Smooth muscle cell (in vitro differentiated cells): Measurements from ENCODE around the gene CACNA2D3. TPM values are rescaled to one million over a fixed set of nuclear protein-coding genes. Genes with fewer than 3 reads are reported as not detected.

ENCODE experiments used
- DNase-seq: peaks from one replicate; lab custom pipeline; 2025; ENCODE audit not compliant: unreplicated experiment; lab: John Stamatoyannopoulos, UW
- H2AFZ ChIP-seq: fragments of 200-600 bp; sonication (generic); 2 replicates; pipeline ENCODE4 v1.6.0; 2016; ENCODE audit warnings: antibody characterized with exemption, low read depth, mild to moderate bottlenecking
- H3F3A ChIP-seq: fragments of 200-600 bp; sonication (generic); 2 replicates; pipeline ENCODE4 v1.6.0; 2017; ENCODE audit warnings: antibody characterized with exemption, low read depth
- H3K27ac ChIP-seq: fragments of 200-600 bp; sonication (generic); 2 replicates; pipeline ENCODE4 v1.5.1; 2016; ENCODE audit warnings: low read depth, mild to moderate bottlenecking
- H3K27me3 ChIP-seq: fragments of 200-600 bp; sonication (generic); 2 replicates; pipeline ENCODE4 v1.6.1; 2016; ENCODE audit warnings: low read depth, mild to moderate bottlenecking
- H3K36me3 ChIP-seq: fragments of 200-600 bp; sonication (generic); 2 replicates; pipeline ENCODE4 v1.5.1; 2016; ENCODE audit warnings: low read depth
- H3K4me1 ChIP-seq: fragments of 200-600 bp; sonication (generic); 2 replicates; pipeline ENCODE4 v1.5.1; 2016; ENCODE audit warnings: low read depth
- H3K4me2 ChIP-seq: fragments of 200-600 bp; sonication (generic); 2 replicates; pipeline ENCODE4 v1.6.0; 2016; ENCODE audit warnings: mild to moderate bottlenecking
- H3K4me3 ChIP-seq: fragments of 200-600 bp; sonication (generic); 2 replicates; pipeline ENCODE4 v1.5.1; 2016; ENCODE audit warnings: mild to moderate bottlenecking
- H3K79me2 ChIP-seq: fragments of 200-600 bp; sonication (generic); 2 replicates; pipeline ENCODE4 v1.6.0; 2016; ENCODE audit warnings: low read depth, mild to moderate bottlenecking
- H3K9ac ChIP-seq: fragments of 200-600 bp; sonication (generic); 2 replicates; pipeline ENCODE4 v1.6.0; 2016; ENCODE audit warnings: low read depth
- H3K9me3 ChIP-seq: fragments of 200-600 bp; sonication (generic); replicated peaks from 2 replicates; pipeline ENCODE4 v1.5.1; 2016; ENCODE audit warnings: low read depth
- H4K20me1 ChIP-seq: fragments of 200-600 bp; sonication (generic); 2 replicates; pipeline ENCODE4 v1.6.0; 2016; ENCODE audit warnings: low read depth
- WGBS: methylation state at CpG from one replicate; pipeline ENCODE4 v1.1.7; 2016; ENCODE audit warnings: low lambda C conversion rate; 5-methylcytosine and 5-hydroxymethylcytosine counted together
- polyA plus RNA-seq: library from polyadenylated mRNA; unstranded; fragments of >200 nt; fragmentation: Nextera tagmentation; extraction: Ambion mirVana; gene quantifications from 2 replicates; pipeline ENCODE4 v1.2.1, GENCODE V29; 2016
- total RNA-seq: library from RNA; depleted of rRNA; stranded (reverse); fragments of >200 nt; gene quantifications from 2 replicates; pipeline ENCODE4 v1.2.3, GENCODE V29; 2014
- TF ChIP-seq, protein P1 (sequence below): fragments of 200-600 bp; sonication (generic); IDR thresholded peaks from 2 replicates; pipeline ENCODE4 v1.5.1; 2017; ENCODE audit warnings: borderline replicate concordance, mild to moderate bottlenecking, antibody characterized with exemption; ENCODE audit not compliant: insufficient read depth, poor library complexity, severe bottlenecking

Gene CACNA2D3
- total and polyA plus RNA-seq, 2 experiments from 2014 or later: 0.15 to 0.90 TPM

DNA sequence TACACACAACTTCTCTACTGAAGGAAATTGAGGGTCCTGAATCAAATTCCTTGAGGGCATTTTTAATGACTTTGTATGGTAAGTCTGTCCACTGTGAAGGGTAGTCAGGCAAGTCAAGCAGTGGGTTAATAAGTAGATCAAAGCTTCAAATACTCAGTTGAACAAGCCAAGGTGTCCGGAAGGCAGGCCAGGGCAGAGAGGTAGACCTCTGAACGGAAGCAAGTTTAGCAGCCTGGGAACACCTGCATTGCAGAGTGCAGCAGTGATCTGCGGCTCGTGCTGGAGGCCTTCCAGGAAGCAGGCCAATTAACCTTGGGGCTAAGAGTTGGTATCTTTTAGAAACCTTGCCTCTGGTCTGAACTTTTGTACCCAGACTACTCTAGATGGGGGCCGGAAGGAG, 661.7 kb downstream of the CACNA2D3 start:
- H3K79me2 ChIP-seq: no peaks in the 10 kb centered on the region
- 72% methylated on average over 5 of the region's 5 CpGs for WGBS

DNA sequence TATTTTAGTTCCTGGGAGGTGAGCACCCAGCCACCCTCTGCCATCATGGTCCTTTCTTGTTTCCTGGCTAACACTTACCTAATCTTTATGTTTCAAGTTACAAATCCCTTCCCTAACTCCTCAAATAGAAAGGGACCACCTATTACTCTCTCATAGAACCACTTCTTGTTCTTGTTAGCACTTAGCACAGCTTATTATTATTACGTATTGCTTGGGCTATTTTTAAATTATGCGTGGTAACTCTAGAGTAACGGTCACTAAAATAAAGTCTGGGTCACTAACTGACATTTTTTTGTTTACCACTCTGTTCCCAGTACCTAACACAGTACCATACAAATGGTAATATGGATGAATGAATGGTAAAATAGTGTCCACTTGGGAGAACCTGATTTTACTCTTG, 663.6 kb downstream of the CACNA2D3 start:
- Histone ChIP-seq H3K4me1 (no peaks in the 10 kb centered on the region), H3K27me3 (no peaks in the 10 kb centered on the region), H3K79me2 (no peaks in the 10 kb centered on the region), H3K27ac (no peak overlapping the region), H3K36me3 (no peaks in the 10 kb centered on the region), H2AFZ (no peak overlapping the region), H3K9ac (no peak overlapping the region), H3F3A (no peaks in the 10 kb centered on the region), H3K4me2 (no peak overlapping the region), H4K20me1 (no peaks in the 10 kb centered on the region), H3K9me3 (no peaks in the 10 kb centered on the region), H3K4me3 (no peak overlapping the region)
- TF ChIP-seq, protein P1, sequence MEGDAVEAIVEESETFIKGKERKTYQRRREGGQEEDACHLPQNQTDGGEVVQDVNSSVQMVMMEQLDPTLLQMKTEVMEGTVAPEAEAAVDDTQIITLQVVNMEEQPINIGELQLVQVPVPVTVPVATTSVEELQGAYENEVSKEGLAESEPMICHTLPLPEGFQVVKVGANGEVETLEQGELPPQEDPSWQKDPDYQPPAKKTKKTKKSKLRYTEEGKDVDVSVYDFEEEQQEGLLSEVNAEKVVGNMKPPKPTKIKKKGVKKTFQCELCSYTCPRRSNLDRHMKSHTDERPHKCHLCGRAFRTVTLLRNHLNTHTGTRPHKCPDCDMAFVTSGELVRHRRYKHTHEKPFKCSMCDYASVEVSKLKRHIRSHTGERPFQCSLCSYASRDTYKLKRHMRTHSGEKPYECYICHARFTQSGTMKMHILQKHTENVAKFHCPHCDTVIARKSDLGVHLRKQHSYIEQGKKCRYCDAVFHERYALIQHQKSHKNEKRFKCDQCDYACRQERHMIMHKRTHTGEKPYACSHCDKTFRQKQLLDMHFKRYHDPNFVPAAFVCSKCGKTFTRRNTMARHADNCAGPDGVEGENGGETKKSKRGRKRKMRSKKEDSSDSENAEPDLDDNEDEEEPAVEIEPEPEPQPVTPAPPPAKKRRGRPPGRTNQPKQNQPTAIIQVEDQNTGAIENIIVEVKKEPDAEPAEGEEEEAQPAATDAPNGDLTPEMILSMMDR: no peak
- no peak for DNase-seq
- WGBS: 93% methylated on average over 3 of the region's 3 CpGs

More for the DNA sequence above, 661.7 kb downstream of the CACNA2D3 start:
- no peak overlapping the region for H3K4me3 ChIP-seq
- H3K4me1 ChIP-seq: peaks cover 5% of the 10 kb centered on the region
- no peaks in the 10 kb centered on the region for H3K9me3 ChIP-seq
- no peak overlapping the region for H3K27ac ChIP-seq
- no peaks in the 10 kb centered on the region for H4K20me1 ChIP-seq
- no peak for DNase-seq
- H3K9ac ChIP-seq: no peak overlapping the region
- no peaks in the 10 kb centered on the region for H3F3A ChIP-seq
- no peaks in the 10 kb centered on the region for H3K36me3 ChIP-seq
- TF ChIP-seq, protein P1: no peak
- H3K27me3 ChIP-seq: no peaks in the 10 kb centered on the region
- no peak overlapping the region for H2AFZ ChIP-seq
- H3K4me2 ChIP-seq: no peak overlapping the region

DNA sequence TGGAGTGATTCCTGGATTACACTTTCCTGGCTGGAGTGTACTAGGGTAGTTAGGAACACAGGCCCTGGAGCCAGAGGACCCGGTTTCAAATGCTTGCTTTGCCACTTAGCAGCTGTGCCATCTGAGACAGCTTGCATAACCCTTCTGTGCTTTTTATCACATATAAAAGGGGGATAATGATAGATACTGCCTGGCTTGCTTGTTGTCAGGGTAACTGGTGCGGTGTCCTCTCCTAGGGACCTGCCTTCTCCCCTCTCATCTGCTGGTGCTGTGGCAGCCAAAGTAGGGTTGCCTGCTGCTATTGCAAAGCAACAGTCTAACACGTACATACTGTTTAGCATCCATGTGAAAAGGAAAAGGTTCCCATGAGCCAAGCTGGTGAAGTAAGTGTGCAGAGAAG, 667.7 kb downstream of the CACNA2D3 start:
- WGBS: 92% methylated on average over 3 of the region's 3 CpGs
- H3K4me1 ChIP-seq: no peaks in the 10 kb centered on the region
- H4K20me1 ChIP-seq: no peaks in the 10 kb centered on the region
- H3K27me3 ChIP-seq: no peaks in the 10 kb centered on the region
- TF ChIP-seq, protein P1: no peak
- H3K4me2 ChIP-seq: no peak overlapping the region
- H3K79me2 ChIP-seq: no peaks in the 10 kb centered on the region
- H3F3A ChIP-seq: no peaks in the 10 kb centered on the region
- DNase-seq: no peak
- no peak overlapping the region for H3K27ac ChIP-seq
- no peak overlapping the region for H2AFZ ChIP-seq
- H3K36me3 ChIP-seq: no peaks in the 10 kb centered on the region
- no peak overlapping the region for H3K4me3 ChIP-seq
- H3K9me3 ChIP-seq: no peaks in the 10 kb centered on the region
- H3K9ac ChIP-seq: no peak overlapping the region

DNA sequence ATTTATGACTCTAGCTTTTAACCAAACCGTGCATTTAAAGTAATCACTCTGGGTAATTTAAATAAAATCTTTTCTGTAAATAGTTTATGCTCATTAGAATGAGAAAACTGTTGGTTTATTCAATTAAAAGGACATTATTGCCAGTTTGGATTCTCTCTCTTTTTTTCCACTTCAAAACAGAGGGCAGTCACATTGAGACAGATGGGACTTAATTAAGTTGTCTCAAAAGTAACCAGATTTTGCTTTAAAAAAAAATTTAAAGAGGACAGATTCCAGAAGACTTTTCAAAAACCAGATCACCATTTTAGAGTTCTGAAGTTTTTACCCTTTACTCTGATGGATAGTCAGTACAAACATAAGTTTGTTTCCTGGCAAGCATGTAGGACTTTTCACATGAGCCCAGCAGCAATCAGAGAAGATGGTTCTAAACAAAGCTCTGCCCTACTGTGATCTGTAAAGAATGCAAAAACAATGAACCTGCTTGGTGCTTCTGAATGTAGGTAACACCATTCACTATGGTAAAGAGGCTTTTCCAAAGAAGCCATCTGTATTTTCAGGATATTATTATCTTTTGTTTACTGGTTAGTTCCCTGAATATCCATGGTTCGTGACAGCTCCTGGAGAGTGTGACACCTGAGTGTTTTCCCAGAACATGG, 669.3 kb downstream of the CACNA2D3 start:
- Histone ChIP-seq H2AFZ (no peak overlapping the region), H3F3A (no peaks in the 10 kb centered on the region), H4K20me1 (no peaks in the 10 kb centered on the region), H3K4me3 (no peak overlapping the region), H3K4me2 (no peak overlapping the region), H3K9me3 (no peaks in the 10 kb centered on the region), H3K27me3 (no peaks in the 10 kb centered on the region), H3K79me2 (no peaks in the 10 kb centered on the region), H3K4me1 (no peaks in the 10 kb centered on the region), H3K27ac (no peak overlapping the region), H3K9ac (no peak overlapping the region), H3K36me3 (no peaks in the 10 kb centered on the region)
- TF ChIP-seq, protein P1: no peak
- WGBS: 81% methylated on average over 2 of the region's 2 CpGs
- no peak for DNase-seq
